Hepatocyte (in vitro differentiated cells): ENCODE measurements around the gene TMC6. TPM values are rescaled to one million over a fixed set of nuclear protein-coding genes. Genes with fewer than 3 reads are reported as not detected.
"Not testable (repeated sequence)": the region's sequence is repeated elsewhere in the genome, so short reads cannot be mapped to it uniquely, and the experiment has no call there.

Experiments used
- DNase-seq: peaks from one replicate; pipeline ENCODE4 v3.0.0-alpha.2; 2016; ENCODE audit warnings: low spot score
- H2AFZ ChIP-seq: fragments of 200-600 bp; sonication (generic); 2 replicates; pipeline ENCODE4 v1.6.0; 2016; ENCODE audit warnings: antibody characterized with exemption, mild to moderate bottlenecking
- H3K27ac ChIP-seq: fragments of 200-600 bp; sonication (generic); 2 replicates; pipeline ENCODE4 v1.5.1; 2016; ENCODE audit warnings: mild to moderate bottlenecking
- H3K27me3 ChIP-seq: fragments of 200-600 bp; sonication (generic); 2 replicates; pipeline ENCODE4 v1.6.1; 2016
- H3K36me3 ChIP-seq: fragments of 200-600 bp; sonication (generic); replicated peaks from 2 replicates; pipeline ENCODE4 v1.5.1; 2016; ENCODE audit warnings: low read depth; ENCODE audit not compliant: insufficient read depth
- H3K4me1 ChIP-seq: fragments of 200-600 bp; sonication (generic); 2 replicates; pipeline ENCODE4 v1.5.1; 2016; ENCODE audit warnings: mild to moderate bottlenecking, moderate library complexity; ENCODE audit not compliant: insufficient read depth
- H3K4me2 ChIP-seq: fragments of 200-600 bp; sonication (generic); 2 replicates; pipeline ENCODE4 v1.6.0; 2016
- H3K4me3 ChIP-seq: fragments of 200-600 bp; sonication (generic); 2 replicates; pipeline ENCODE4 v1.5.1; 2016; ENCODE audit warnings: mild to moderate bottlenecking
- H3K79me2 ChIP-seq: fragments of 200-600 bp; sonication (generic); 2 replicates; pipeline ENCODE4 v1.6.0; 2017; ENCODE audit warnings: mild to moderate bottlenecking
- H3K9me2 ChIP-seq: fragments of 200-600 bp; sonication (generic); replicated peaks from 2 replicates; pipeline ENCODE4 v1.6.0; 2017; ENCODE audit warnings: mild to moderate bottlenecking; ENCODE audit not compliant: insufficient read depth
- H3K9me3 ChIP-seq: fragments of 200-600 bp; sonication (generic); 2 replicates; pipeline ENCODE4 v1.5.1; 2016; ENCODE audit warnings: low read depth, mild to moderate bottlenecking
- H4K20me1 ChIP-seq: fragments of 200-600 bp; sonication (generic); 2 replicates; pipeline ENCODE4 v1.6.0; 2016; ENCODE audit warnings: mild to moderate bottlenecking; ENCODE audit not compliant: insufficient read depth, poor library complexity, severe bottlenecking
- EZH2 ChIP-seq: fragments of 200-600 bp; sonication (generic); IDR thresholded peaks from 2 replicates; pipeline ENCODE4 v1.6.1; 2016; ENCODE audit warnings: antibody characterized with exemption, mild to moderate bottlenecking, borderline replicate concordance
- EZH2phosphoT487 ChIP-seq: fragments of 200-600 bp; sonication (generic); IDR thresholded peaks from one replicate; pipeline ENCODE4 v1.6.1; 2018; ENCODE audit warnings: antibody characterized with exemption, mild to moderate bottlenecking, low read depth, moderate library complexity; ENCODE audit not compliant: unreplicated experiment, severe bottlenecking
- WGBS: methylation state at CpG from one replicate; pipeline ENCODE4 v1.1.6; 2016; ENCODE audit warnings: low lambda C conversion rate; ENCODE audit errors: missing lambda C conversion rate; 5-methylcytosine and 5-hydroxymethylcytosine counted together
- polyA plus RNA-seq: library from polyadenylated mRNA; unstranded; fragments of >200 nt; fragmentation: Nextera tagmentation; extraction: Ambion mirVana; gene quantifications from 2 replicates; pipeline ENCODE4 v1.2.1, GENCODE V29; 2016
- total RNA-seq: library from RNA; depleted of rRNA; stranded (reverse); fragments of >200 nt; gene quantifications from 2 replicates; pipeline ENCODE4 v1.2.3, GENCODE V29; 2014
- TF ChIP-seq, protein P1 (sequence below): fragments of 200-600 bp; sonication (generic); IDR thresholded peaks from 2 replicates; pipeline ENCODE4 v1.5.1; 2016; ENCODE audit warnings: antibody characterized with exemption, mild to moderate bottlenecking; ENCODE audit not compliant: poor library complexity

The TMC6 gene
- total and polyA plus RNA-seq, 2 experiments from 2014 or later, result 26.7 to 57.9 TPM

DNA sequence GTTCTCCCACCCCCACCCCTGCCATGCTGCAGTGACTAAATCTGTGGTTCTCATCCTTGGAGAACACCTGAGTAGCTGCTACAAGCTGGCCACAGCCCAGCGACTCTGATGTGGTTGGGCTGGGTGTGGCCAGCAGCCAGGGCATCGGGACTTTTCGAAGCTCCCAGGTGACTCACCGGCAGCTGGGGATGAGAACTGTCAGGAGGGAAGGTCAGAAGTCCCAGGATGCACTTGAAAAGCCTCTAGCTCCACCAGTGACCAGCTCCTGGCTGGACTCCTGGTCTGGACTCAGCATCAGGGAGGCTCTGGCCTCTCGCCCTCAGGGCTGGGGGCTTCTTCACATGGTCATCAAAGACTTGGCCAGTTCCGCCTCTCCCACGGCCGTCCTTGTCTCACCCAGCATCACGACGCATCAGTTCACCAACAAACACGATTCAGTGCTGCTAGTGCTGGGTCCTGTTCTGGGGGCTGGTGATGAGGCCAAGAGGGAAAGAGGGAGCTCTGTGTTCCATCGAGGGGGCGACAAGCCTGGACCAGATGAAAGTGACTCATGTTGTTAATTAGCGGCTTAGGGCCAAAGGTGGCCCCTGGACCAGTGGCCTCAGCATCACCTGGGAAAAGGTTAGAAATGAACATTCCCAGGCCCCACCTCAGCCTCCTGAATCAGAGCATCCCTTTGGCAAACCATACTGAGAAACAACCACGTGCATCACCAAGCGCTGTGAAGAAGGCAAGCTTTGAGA, 13.7 kb upstream of the TMC6 start:
- H4K20me1 ChIP-seq, result no peaks in the 10 kb centered on the region
- H2AFZ ChIP-seq, result no peak overlapping the region
- no peak overlapping the region for H3K4me2 ChIP-seq
- H3K4me3 ChIP-seq, result no peak overlapping the region
- TF ChIP-seq EZH2, result no peak
- TF ChIP-seq, protein P1, sequence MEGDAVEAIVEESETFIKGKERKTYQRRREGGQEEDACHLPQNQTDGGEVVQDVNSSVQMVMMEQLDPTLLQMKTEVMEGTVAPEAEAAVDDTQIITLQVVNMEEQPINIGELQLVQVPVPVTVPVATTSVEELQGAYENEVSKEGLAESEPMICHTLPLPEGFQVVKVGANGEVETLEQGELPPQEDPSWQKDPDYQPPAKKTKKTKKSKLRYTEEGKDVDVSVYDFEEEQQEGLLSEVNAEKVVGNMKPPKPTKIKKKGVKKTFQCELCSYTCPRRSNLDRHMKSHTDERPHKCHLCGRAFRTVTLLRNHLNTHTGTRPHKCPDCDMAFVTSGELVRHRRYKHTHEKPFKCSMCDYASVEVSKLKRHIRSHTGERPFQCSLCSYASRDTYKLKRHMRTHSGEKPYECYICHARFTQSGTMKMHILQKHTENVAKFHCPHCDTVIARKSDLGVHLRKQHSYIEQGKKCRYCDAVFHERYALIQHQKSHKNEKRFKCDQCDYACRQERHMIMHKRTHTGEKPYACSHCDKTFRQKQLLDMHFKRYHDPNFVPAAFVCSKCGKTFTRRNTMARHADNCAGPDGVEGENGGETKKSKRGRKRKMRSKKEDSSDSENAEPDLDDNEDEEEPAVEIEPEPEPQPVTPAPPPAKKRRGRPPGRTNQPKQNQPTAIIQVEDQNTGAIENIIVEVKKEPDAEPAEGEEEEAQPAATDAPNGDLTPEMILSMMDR, result no peak
- no peak for TF ChIP-seq EZH2phosphoT487
- no peaks in the 10 kb centered on the region for H3K36me3 ChIP-seq
- peaks cover 22% of the 10 kb centered on the region for H3K4me1 ChIP-seq
- H3K9me2 ChIP-seq, result no peaks in the 10 kb centered on the region
- H3K27me3 ChIP-seq, result no peaks in the 10 kb centered on the region
- peak; percentile 79 for DNase-seq
- no peaks in the 10 kb centered on the region for H3K79me2 ChIP-seq
- no peaks in the 10 kb centered on the region for H3K9me3 ChIP-seq
- WGBS, result 73% methylated on average over 16 of the region's 16 CpGs
- H3K27ac ChIP-seq, result no peak overlapping the region

- Histone ChIP-seq H3K79me2 (no peaks in the 10 kb centered on the region), H3K4me2 (no peak overlapping the region)
- DNase-seq, result no peak
These were observed 13.0 kb upstream of the TMC6 start for GRCh38 chr17:78141437-78142118.

GRCh38 chr17:78140169-78141051, 11.9 kb upstream of the TMC6 start:
- peak; percentile 88 for DNase-seq
- H3K9me2 ChIP-seq, result no peaks in the 10 kb centered on the region
- no peaks in the 10 kb centered on the region for H3K36me3 ChIP-seq
- no peaks in the 10 kb centered on the region for H3K79me2 ChIP-seq
- H3K4me2 ChIP-seq, result peak overlapping the region; percentile 46
- WGBS, result 68% methylated on average over 24 of the region's 58 CpGs
- no peak overlapping the region for H3K27ac ChIP-seq
- no peaks in the 10 kb centered on the region for H4K20me1 ChIP-seq
- H3K4me1 ChIP-seq, result peaks cover 16% of the 10 kb centered on the region
- TF ChIP-seq EZH2phosphoT487, result no peak
- no peak for TF ChIP-seq EZH2
- H3K9me3 ChIP-seq, result no peaks in the 10 kb centered on the region
- no peaks in the 10 kb centered on the region for H3K27me3 ChIP-seq
- H2AFZ ChIP-seq, result no peak overlapping the region
- H3K4me3 ChIP-seq, result no peak overlapping the region

More at GRCh38 chr17:78141437-78142118, 13.0 kb upstream of the TMC6 start:
- Histone ChIP-seq H3K36me3 (no peaks in the 10 kb centered on the region), H2AFZ (no peak overlapping the region), H4K20me1 (no peaks in the 10 kb centered on the region), H3K4me1 (peaks cover 22% of the 10 kb centered on the region), H3K4me3 (no peak overlapping the region), H3K9me3 (no peaks in the 10 kb centered on the region), H3K9me2 (no peaks in the 10 kb centered on the region), H3K27me3 (no peaks in the 10 kb centered on the region), H3K27ac (no peak overlapping the region)
- WGBS, result 92% methylated on average over 20 of the region's 20 CpGs
- TF ChIP-seq, protein P1, result no peak
- no peak for TF ChIP-seq EZH2phosphoT487

- H3K27ac ChIP-seq, H3K9me2 ChIP-seq, H3K4me2 ChIP-seq, H2AFZ ChIP-seq, H3K79me2 ChIP-seq, DNase-seq, H3K9me3 ChIP-seq, H3K27me3 ChIP-seq, H3K36me3 ChIP-seq, H4K20me1 ChIP-seq, H3K4me3 ChIP-seq: not testable (repeated sequence)
- H3K4me1 ChIP-seq, result peaks cover 10% of the 10 kb centered on the region
- WGBS, result 96% methylated on average over 12 of the region's 12 CpGs
These were observed 11.3 kb upstream of the TMC6 start for GRCh38 chr17:78139861-78140168.
